GM12878 (cell line): Measurements from ENCODE around the gene AGAP1. TPM values are rescaled to one million over a fixed set of nuclear protein-coding genes. Genes with fewer than 3 reads are reported as not detected.

Experiments
- ATAC-seq: fragments of 200-7000 bp; cut with Tn5 transposase; 3 replicates; pipeline ENCODE4 v1.9.1; 2020; ENCODE audit warnings: mild to moderate bottlenecking, moderate library complexity
- BruUV-seq: library from RNA; stranded (reverse); fragments of 400-500 nt; replicated peaks from 2 replicates; lab custom pipeline; 2021; lab: Mats Ljungman, UMichigan
- CTCF ChIA-PET: fragments of 300-600 bp; sonication (Branson Sonifier 250); formaldehyde crosslinking; extraction: SDS; loops from one replicate; lab custom pipeline; 2021; ENCODE audit warnings: inconsistent platforms; lab: Yijun Ruan, JAX
- POLR2A ChIA-PET: fragments of 350-600 bp; formaldehyde crosslinking; extraction: SDS; loops from one replicate; lab custom pipeline; 2021; ENCODE audit warnings: inconsistent platforms; lab: Charles Lee
- RAD21 ChIA-PET: fragments of 300-600 bp; sonication (Branson Sonifier 250); formaldehyde crosslinking; loops from one replicate; lab custom pipeline; 2023; ENCODE audit warnings: antibody characterized with exemption; ENCODE audit not compliant: unreplicated experiment; lab: Charles Lee
- SMC1A ChIA-PET: fragments of 300-600 bp; sonication (Branson Sonifier 250); formaldehyde crosslinking; loops from one replicate; lab custom pipeline; 2023; ENCODE audit not compliant: unreplicated experiment, uncharacterized antibody; lab: Charles Lee
- DNase-seq: peaks from one replicate; pipeline ENCODE4 v3.0.0-alpha.2; 2011; ENCODE audit warnings: low read depth, low spot score
- FAIRE-seq: peaks from 3 replicates; lab custom pipeline; 2011; peaks lifted over from hg19 to GRCh38; lab: Jason Lieb, UNC
- H2AFZ ChIP-seq: 2 replicates; pipeline ENCODE4 v1.6.0; 2011; ENCODE audit warnings: low read depth, low read length, control low read depth; ENCODE audit not compliant: control insufficient read depth
- H3K27ac ChIP-seq: 2 replicates; pipeline ENCODE4 v1.5.1; 2011; ENCODE audit warnings: control low read depth; ENCODE audit not compliant: control insufficient read depth, insufficient read depth
- H3K27me3 ChIP-seq, 2 experiments: replicated peaks in 1 of 2; 2 replicates each; pipeline versions ENCODE4 v1.6.0 to v1.6.1; 2011; ENCODE audit warnings: low read length in 1 of 2; ENCODE audit not compliant: control insufficient read depth in 2 of 2, insufficient read depth in 2 of 2
- H3K36me3 ChIP-seq, 2 experiments: 2 replicates each; pipeline ENCODE4 v1.5.1; 2011; ENCODE audit warnings: low read length in 1 of 2; ENCODE audit not compliant: control insufficient read depth in 2 of 2, insufficient read depth in 2 of 2
- H3K4me1 ChIP-seq: 2 replicates; pipeline ENCODE4 v1.6.1; 2011; ENCODE audit warnings: mild to moderate bottlenecking, low read length, moderate library complexity, mixed read lengths; ENCODE audit not compliant: control insufficient read depth, insufficient read depth
- H3K4me2 ChIP-seq: 2 replicates; pipeline ENCODE4 v1.6.0; 2011; ENCODE audit warnings: control low read depth; ENCODE audit not compliant: control insufficient read depth, insufficient read depth
- H3K4me3 ChIP-seq: fragments of 200-600 bp; sonication (generic); 2 replicates; pipeline ENCODE4 v1.5.1; 2016
- H3K79me2 ChIP-seq: 2 replicates; pipeline ENCODE4 v1.6.0; 2011; ENCODE audit warnings: low read length; ENCODE audit not compliant: control insufficient read depth, insufficient read depth
- H3K9ac ChIP-seq: 2 replicates; pipeline ENCODE4 v1.8.0; 2011; ENCODE audit warnings: low read length, control low read depth, mixed read lengths; ENCODE audit not compliant: control insufficient read depth, insufficient read depth
- H3K9me3 ChIP-seq: replicated peaks from 3 replicates; pipeline ENCODE4 v1.5.1; 2011; ENCODE audit warnings: mild to moderate bottlenecking, low read length; ENCODE audit not compliant: control insufficient read depth, insufficient read depth
- H4K20me1 ChIP-seq: 2 replicates; pipeline ENCODE4 v1.6.0; 2011; ENCODE audit not compliant: control insufficient read depth, insufficient read depth
- IKZF1 ChIP-seq: fragments of 450-650 bp; conservative IDR thresholded peaks from 2 replicates; pipeline ENCODE4 v1.6.1; 2017; ENCODE audit warnings: antibody characterized with exemption, mild to moderate bottlenecking
- LARP7 ChIP-seq: fragments of 450-650 bp; IDR thresholded peaks from 2 replicates; pipeline ENCODE4 v1.6.1; 2017; ENCODE audit warnings: mild to moderate bottlenecking
- MYB ChIP-seq: fragments of 150-350 bp; IDR thresholded peaks from 2 replicates; pipeline ENCODE4 v1.6.1; 2014; ENCODE audit warnings: mild to moderate bottlenecking, low read depth, low read length, borderline replicate concordance
- PAX5 ChIP-seq: IDR thresholded peaks from 2 replicates; pipeline ENCODE4 v1.6.1; 2011; ENCODE audit warnings: low read depth, low read length, borderline replicate concordance
- RELA ChIP-seq: fragments of 450-650 bp; IDR thresholded peaks from 2 replicates; pipeline ENCODE4 v1.8.0; 2014; ENCODE audit warnings: borderline replicate concordance; ENCODE audit not compliant: partially characterized antibody
- STAT3 ChIP-seq: IDR thresholded peaks from 2 replicates; pipeline ENCODE4 v1.6.1; 2011; ENCODE audit warnings: low read depth, low read length, improper control_type of control experiment
- ZBED1 ChIP-seq: IDR thresholded peaks from 2 replicates; pipeline ENCODE4 v1.6.1; 2016; ENCODE audit warnings: borderline replicate concordance
- WGBS: methylation state at CpG from one replicate; pipeline ENCODE4 v1.1.6; 2016; ENCODE audit warnings: low lambda C conversion rate; ENCODE audit not compliant: insufficient replicate concordance, insufficient coverage; ENCODE audit errors: missing lambda C conversion rate; 5-methylcytosine and 5-hydroxymethylcytosine counted together
- in situ Hi-C: fragments of 300-500 bp; cut with MboI; formaldehyde crosslinking; loops from 9 replicates; pipeline ENCODE4 v1.14.3; 2018; ENCODE audit warnings: mixed read lengths
- intact Hi-C: fragments of 100-400 bp; cut with micrococcal nuclease; formaldehyde crosslinking; loops from one replicate; pipeline ENCODE4 v1.14.2; 2022; ENCODE audit not compliant: unreplicated experiment
- polyA plus RNA-seq, 11 experiments: library from polyadenylated mRNA; depleted of rRNA in 4 of 11; unstranded in 6 of 11; stranded (reverse) in 5 of 11; fragments of >200 nt; fragmentation: Nextera tagmentation in 4 of 11; fragmentation: Illumina TruSeq in 1 of 11; extraction: Ambion mirVana in 4 of 11; extraction: Trizol in 1 of 11; gene quantifications; 1 replicate in 1 of 11; 2 replicates in 10 of 11; pipeline versions ENCODE4 v1.2.1 to v1.2.3, GENCODE V29; 2011 to 2016; ENCODE audit warnings: inconsistent platforms in 2 of 11, missing spikeins in 2 of 11, low read depth in 1 of 11
- total RNA-seq, 4 experiments: library from RNA; depleted of rRNA in 3 of 4; stranded (reverse); fragments of >200 nt in 3 of 4; fragmentation: Illumina TruSeq in 1 of 4; extraction: Trizol in 1 of 4; gene quantifications; 2 replicates each; pipeline versions ENCODE4 v1.2.1 to v1.2.3, GENCODE V29; 2013 to 2021
- TF ChIP-seq, protein P1 (sequence below): fragments of 450-650 bp; IDR thresholded peaks from 2 replicates; pipeline ENCODE4 v1.6.1; 2014; ENCODE audit warnings: mild to moderate bottlenecking
- TF ChIP-seq, protein P2 (sequence below): fragments of 450-650 bp; IDR thresholded peaks from 2 replicates; pipeline ENCODE4 v1.6.1; 2017; ENCODE audit warnings: antibody characterized with exemption, mild to moderate bottlenecking, moderate library complexity

The AGAP1 gene
- total and polyA plus RNA-seq, 10 of the 15 experiments (the other 5 are each of a cell fraction or from before 2014, with no cell fraction given) = 0.05 to 0.15 (median 0.06) TPM; not detected in 7

DNA sequence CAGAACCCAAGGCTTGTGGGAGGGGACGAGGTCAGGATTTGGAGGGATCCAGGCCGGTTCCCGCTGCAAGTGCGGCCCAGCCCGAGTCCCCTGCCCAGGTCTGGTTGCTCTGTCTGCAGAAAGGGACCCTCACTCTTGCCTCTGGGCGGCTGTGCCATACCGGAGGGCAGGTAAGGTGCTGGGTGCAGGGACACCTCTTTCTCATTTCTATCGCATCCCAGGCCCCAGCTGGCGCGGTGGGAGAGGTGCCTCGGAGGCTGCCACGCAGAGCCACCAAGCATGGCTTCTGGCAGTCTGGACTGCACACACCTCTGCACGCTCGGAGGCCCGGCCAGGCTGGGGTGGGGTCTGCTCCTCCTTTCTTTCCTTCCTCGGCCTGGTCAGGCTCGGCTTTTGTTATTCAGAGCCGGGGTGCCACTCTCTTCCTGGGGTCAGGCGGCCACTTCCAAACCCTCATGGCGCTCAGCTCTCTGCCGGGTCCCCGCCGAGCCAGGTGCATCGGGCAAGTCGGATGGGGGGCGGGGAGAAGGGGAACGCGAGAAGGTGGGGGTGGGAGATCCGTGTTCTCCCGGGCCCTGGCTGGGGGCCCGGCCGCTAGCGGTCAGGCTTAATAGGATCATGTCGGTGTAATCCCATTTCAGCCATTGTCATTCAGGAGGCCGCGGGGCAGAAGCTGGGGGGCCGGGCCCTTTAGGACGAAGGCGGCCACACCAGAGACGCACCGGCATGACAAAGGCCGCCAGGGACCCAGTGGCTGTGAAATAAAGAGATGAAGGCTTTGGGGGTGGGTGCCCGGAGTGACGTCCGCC lies 665.3 kb downstream of the AGAP1 start:
- Histone ChIP-seq H3K9ac (no peak overlapping the region), H3K4me2 (no peak overlapping the region), H3K9me3 (no peaks in the 10 kb centered on the region), H4K20me1 (no peaks in the 10 kb centered on the region), H2AFZ (no peak overlapping the region), H3K27me3 (peaks cover 0 to 1% of the 10 kb centered on the region in 2 experiments; a peak in 2 of 4 replicates), H3K4me3 (no peak overlapping the region), H3K27ac (no peak overlapping the region), H3K4me1 (no peaks in the 10 kb centered on the region), H3K36me3 (no peaks in the 10 kb centered on the region), H3K79me2 (no peaks in the 10 kb centered on the region)
- ChIA-PET SMC1A (no interaction called here), POLR2A (no interaction called here), RAD21 (no interaction called here), CTCF (no interaction called here)
- 23% methylated on average over 37 of the region's 45 CpGs for WGBS
- in situ Hi-C loops (no loop called here), intact Hi-C loops (no loop called here)
- TF ChIP-seq, protein P1, sequence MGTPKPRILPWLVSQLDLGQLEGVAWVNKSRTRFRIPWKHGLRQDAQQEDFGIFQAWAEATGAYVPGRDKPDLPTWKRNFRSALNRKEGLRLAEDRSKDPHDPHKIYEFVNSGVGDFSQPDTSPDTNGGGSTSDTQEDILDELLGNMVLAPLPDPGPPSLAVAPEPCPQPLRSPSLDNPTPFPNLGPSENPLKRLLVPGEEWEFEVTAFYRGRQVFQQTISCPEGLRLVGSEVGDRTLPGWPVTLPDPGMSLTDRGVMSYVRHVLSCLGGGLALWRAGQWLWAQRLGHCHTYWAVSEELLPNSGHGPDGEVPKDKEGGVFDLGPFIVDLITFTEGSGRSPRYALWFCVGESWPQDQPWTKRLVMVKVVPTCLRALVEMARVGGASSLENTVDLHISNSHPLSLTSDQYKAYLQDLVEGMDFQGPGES = no peak
- TF ChIP-seq PAX5 (no peak), IKZF1 (no peak)
- BruUV-seq = no TSS peak
- ATAC-seq = no peak
- no peak for FAIRE-seq
- no peak for DNase-seq

DNA sequence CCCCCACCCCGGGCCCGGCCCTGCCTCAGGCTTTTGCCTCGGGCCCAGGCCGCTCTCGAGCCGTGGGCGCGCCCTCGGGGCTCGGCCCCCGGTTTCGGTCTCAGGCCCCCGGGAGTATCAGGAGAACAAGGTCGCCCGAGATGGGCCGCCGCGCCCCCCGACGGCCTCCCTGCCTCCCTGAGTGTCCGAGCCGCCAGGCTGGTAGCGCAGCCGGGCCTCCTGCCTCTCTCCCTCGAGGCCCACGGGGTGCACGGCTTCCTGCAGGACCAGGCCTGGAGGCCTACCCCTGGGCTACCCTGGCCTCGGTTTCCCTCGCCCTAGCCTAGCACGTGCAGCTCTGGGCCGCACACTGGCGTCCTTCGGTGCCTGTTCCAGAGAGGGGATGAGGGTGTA lies 665.9 kb downstream of the AGAP1 start:
- intact Hi-C loops (no loop called here), in situ Hi-C loops (no loop called here)
- H4K20me1 ChIP-seq = no peaks in the 10 kb centered on the region
- RAD21 ChIA-PET = no interaction called here
- no peak overlapping the region for H3K9ac ChIP-seq
- no peak overlapping the region for H3K4me2 ChIP-seq
- BruUV-seq = no TSS peak
- H2AFZ ChIP-seq = no peak overlapping the region
- ATAC-seq = no peak
- no peak overlapping the region for H3K27ac ChIP-seq
- SMC1A ChIA-PET = no interaction called here
- H3K27me3 ChIP-seq = peaks cover under 1 to 1% of the 10 kb centered on the region in 2 experiments; a peak in 2 of 4 replicates
- no peaks in the 10 kb centered on the region for H3K79me2 ChIP-seq
- H3K9me3 ChIP-seq = no peaks in the 10 kb centered on the region
- WGBS = 52% methylated on average over 26 of the region's 33 CpGs
- no peak for FAIRE-seq
- CTCF ChIA-PET = no interaction called here
- no peaks in the 10 kb centered on the region for H3K4me1 ChIP-seq
- POLR2A ChIA-PET = no interaction called here
- no peak for DNase-seq
- H3K36me3 ChIP-seq = no peaks in the 10 kb centered on the region
- H3K4me3 ChIP-seq = no peak overlapping the region
- TF ChIP-seq STAT3 (no peak), ZBED1 (no peak), MYB (no peak), RELA (no peak), LARP7 (no peak)
- TF ChIP-seq, protein P2, sequence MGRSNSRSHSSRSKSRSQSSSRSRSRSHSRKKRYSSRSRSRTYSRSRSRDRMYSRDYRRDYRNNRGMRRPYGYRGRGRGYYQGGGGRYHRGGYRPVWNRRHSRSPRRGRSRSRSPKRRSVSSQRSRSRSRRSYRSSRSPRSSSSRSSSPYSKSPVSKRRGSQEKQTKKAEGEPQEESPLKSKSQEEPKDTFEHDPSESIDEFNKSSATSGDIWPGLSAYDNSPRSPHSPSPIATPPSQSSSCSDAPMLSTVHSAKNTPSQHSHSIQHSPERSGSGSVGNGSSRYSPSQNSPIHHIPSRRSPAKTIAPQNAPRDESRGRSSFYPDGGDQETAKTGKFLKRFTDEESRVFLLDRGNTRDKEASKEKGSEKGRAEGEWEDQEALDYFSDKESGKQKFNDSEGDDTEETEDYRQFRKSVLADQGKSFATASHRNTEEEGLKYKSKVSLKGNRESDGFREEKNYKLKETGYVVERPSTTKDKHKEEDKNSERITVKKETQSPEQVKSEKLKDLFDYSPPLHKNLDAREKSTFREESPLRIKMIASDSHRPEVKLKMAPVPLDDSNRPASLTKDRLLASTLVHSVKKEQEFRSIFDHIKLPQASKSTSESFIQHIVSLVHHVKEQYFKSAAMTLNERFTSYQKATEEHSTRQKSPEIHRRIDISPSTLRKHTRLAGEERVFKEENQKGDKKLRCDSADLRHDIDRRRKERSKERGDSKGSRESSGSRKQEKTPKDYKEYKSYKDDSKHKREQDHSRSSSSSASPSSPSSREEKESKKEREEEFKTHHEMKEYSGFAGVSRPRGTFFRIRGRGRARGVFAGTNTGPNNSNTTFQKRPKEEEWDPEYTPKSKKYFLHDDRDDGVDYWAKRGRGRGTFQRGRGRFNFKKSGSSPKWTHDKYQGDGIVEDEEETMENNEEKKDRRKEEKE = no peak
